PC-9 (cell line): ENCODE results near the gene CALB2. TPM values are rescaled to one million over a fixed set of nuclear protein-coding genes. Genes with fewer than 3 reads are reported as not detected.

Source experiments
- BruUV-seq: library from RNA; stranded (reverse); fragments of 400-500 nt; replicated peaks from 2 replicates; lab custom pipeline; 2021; lab: Mats Ljungman, UMichigan
- CTCF ChIA-PET: fragments of 300-600 bp; sonication (Branson Sonifier 250); formaldehyde crosslinking; loops from one replicate; lab custom pipeline; 2022; ENCODE audit warnings: antibody characterized with exemption; lab: Charles Lee
- POLR2A ChIA-PET: fragments of 300-600 bp; sonication (Branson Sonifier 250); formaldehyde crosslinking; loops from one replicate; lab custom pipeline; 2022; ENCODE audit warnings: antibody characterized with exemption; ENCODE audit not compliant: unreplicated experiment; lab: Charles Lee
- DNase-seq, 2 experiments: peaks; one replicate each; pipeline versions ENCODE4 v3.0.0 to v3.0.0-alpha.2; 2015 to 2022; ENCODE audit warnings: mixed read lengths in 1 of 2
- H2AFZ ChIP-seq: fragments of 200-600 bp; sonication (generic); 2 replicates; pipeline ENCODE4 v1.8.1; 2017; ENCODE audit warnings: antibody characterized with exemption
- H3F3A ChIP-seq: fragments of 200-600 bp; sonication (generic); 2 replicates; pipeline ENCODE4 v1.8.1; 2017; ENCODE audit warnings: antibody characterized with exemption, mild to moderate bottlenecking, low read depth; ENCODE audit not compliant: insufficient read depth
- H3K27ac ChIP-seq: fragments of 200-600 bp; sonication (generic); 2 replicates; pipeline ENCODE4 v1.6.1; 2016; ENCODE audit warnings: mixed run types
- H3K27me3 ChIP-seq: fragments of 200-600 bp; sonication (generic); 2 replicates; pipeline ENCODE4 v1.6.1; 2016; ENCODE audit warnings: low read depth, mixed run types; ENCODE audit not compliant: insufficient read depth
- H3K36me3 ChIP-seq: fragments of 200-600 bp; sonication (generic); 2 replicates; pipeline ENCODE4 v1.6.1; 2016; ENCODE audit warnings: low read depth, mixed run types
- H3K4me1 ChIP-seq: fragments of 200-600 bp; sonication (generic); replicated peaks from 2 replicates; pipeline ENCODE4 v1.6.1; 2016; ENCODE audit warnings: mixed run types; ENCODE audit not compliant: insufficient read depth
- H3K4me2 ChIP-seq: fragments of 200-600 bp; sonication (generic); 2 replicates; pipeline ENCODE4 v1.6.1; 2017; ENCODE audit warnings: mixed run types
- H3K4me3 ChIP-seq: fragments of 200-600 bp; sonication (generic); 2 replicates; pipeline ENCODE4 v1.6.1; 2016; ENCODE audit warnings: mixed run types
- H3K79me2 ChIP-seq: fragments of 200-600 bp; sonication (generic); 2 replicates; pipeline ENCODE4 v1.6.1; 2017; ENCODE audit warnings: low read depth, mixed run types
- H3K9me2 ChIP-seq: fragments of 200-600 bp; sonication (generic); 2 replicates; pipeline ENCODE4 v1.8.1; 2017; ENCODE audit warnings: mild to moderate bottlenecking; ENCODE audit not compliant: insufficient read depth
- H3K9me3 ChIP-seq: fragments of 200-600 bp; sonication (generic); 2 replicates; pipeline ENCODE4 v1.8.1; 2016; ENCODE audit warnings: low read depth; ENCODE audit not compliant: insufficient read depth
- H4K20me1 ChIP-seq: fragments of 200-600 bp; sonication (generic); 2 replicates; pipeline ENCODE4 v1.8.1; 2017; ENCODE audit not compliant: insufficient read depth
- EZH2 ChIP-seq: fragments of 200-600 bp; sonication (generic); IDR thresholded peaks from 2 replicates; pipeline ENCODE4 v1.8.0; 2017; ENCODE audit warnings: antibody characterized with exemption, low read depth
- intact Hi-C: fragments of 100-400 bp; cut with micrococcal nuclease; formaldehyde crosslinking; loops from one replicate; pipeline ENCODE4 v1.10.0; 2022; ENCODE audit not compliant: unreplicated experiment
- total RNA-seq: library from RNA; stranded (reverse); gene quantifications from 2 replicates; pipeline ENCODE4 v1.2.3, GENCODE V29; 2021
- TF ChIP-seq, protein P1 (sequence below): fragments of 200-600 bp; sonication (generic); conservative IDR thresholded peaks from 2 replicates; pipeline ENCODE4 v1.6.1; 2017; ENCODE audit warnings: mixed run types, antibody characterized with exemption, mild to moderate bottlenecking, moderate library complexity

The CALB2 gene
- total RNA-seq, 1 experiment from 2014 or later = 135 TPM

GRCh38 chr16:71408536-71408935, 50.0 kb downstream of the CALB2 start:
- Histone ChIP-seq H3K4me2 (no peak overlapping the region), H3K9me3 (peaks cover 5% of the 10 kb centered on the region; the same call in 1 of the 2 replicates), H3K4me1 (0 out of 2 replicates have a peak, but pooled peaks cover 3% of the 10 kb centered on the region), H3K9me2 (no peaks in the 10 kb centered on the region), H3K36me3 (no peaks in the 10 kb centered on the region), H3F3A (no peaks in the 10 kb centered on the region), H3K27ac (no peak overlapping the region), H3K79me2 (no peaks in the 10 kb centered on the region), H4K20me1 (no peaks in the 10 kb centered on the region), H3K27me3 (peaks cover 12% of the 10 kb centered on the region; the same call in 1 of the 2 replicates), H3K4me3 (no peak overlapping the region), H2AFZ (no peak overlapping the region)
- intact Hi-C loops = no loop called here
- ChIA-PET CTCF (interaction anchor here (0.6 kb wide), 1 partner anchor 21 kb away, joined by 3 read pairs; no protein-coding TSS in a partner anchor), POLR2A (no interaction called here)
- BruUV-seq = no TSS peak
- no peak for TF ChIP-seq EZH2
- TF ChIP-seq, protein P1, sequence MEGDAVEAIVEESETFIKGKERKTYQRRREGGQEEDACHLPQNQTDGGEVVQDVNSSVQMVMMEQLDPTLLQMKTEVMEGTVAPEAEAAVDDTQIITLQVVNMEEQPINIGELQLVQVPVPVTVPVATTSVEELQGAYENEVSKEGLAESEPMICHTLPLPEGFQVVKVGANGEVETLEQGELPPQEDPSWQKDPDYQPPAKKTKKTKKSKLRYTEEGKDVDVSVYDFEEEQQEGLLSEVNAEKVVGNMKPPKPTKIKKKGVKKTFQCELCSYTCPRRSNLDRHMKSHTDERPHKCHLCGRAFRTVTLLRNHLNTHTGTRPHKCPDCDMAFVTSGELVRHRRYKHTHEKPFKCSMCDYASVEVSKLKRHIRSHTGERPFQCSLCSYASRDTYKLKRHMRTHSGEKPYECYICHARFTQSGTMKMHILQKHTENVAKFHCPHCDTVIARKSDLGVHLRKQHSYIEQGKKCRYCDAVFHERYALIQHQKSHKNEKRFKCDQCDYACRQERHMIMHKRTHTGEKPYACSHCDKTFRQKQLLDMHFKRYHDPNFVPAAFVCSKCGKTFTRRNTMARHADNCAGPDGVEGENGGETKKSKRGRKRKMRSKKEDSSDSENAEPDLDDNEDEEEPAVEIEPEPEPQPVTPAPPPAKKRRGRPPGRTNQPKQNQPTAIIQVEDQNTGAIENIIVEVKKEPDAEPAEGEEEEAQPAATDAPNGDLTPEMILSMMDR = no peak
- DNase-seq = no peak

DNA sequence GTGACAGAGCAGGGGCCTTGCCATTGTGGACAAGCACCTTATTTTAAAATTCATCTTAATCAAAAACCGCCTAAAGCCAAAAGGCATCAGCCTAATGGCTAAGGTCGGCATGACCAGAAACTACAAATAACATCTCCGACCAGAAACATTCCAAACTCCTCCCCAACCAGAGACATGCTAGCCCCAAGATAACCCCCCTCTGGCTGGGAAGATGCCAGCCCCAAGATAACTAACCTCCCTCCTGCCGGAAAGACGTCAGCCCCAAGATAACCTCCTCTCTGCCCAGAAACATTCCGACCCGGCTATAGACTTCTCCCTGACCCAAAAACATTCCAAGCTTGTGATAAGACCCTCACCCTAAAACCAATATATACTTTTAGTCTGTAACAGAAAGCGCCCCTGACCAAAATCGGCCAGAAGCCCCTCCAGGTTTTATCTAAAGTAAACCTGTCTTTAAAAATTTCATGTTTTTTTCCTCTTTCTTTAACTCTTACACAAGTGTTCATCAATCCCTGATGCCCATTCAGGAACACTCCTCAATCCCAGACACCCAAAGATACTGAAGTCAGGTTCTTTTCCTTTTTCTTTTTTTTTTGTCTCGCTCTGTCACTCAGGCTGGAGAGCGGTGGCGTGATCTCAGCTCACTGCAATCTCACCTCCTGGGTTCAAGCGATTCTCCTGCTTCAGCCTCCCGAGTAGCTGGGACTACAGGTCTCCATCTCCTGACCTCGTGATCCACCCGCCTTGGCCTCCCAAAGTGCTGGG, 50.7 kb downstream of the CALB2 start:
- Histone ChIP-seq H3F3A (no peaks in the 10 kb centered on the region), H2AFZ (no peak overlapping the region), H3K9me3 (peaks cover 5% of the 10 kb centered on the region; the same call in 1 of the 2 replicates), H3K4me3 (no peak overlapping the region), H3K79me2 (no peaks in the 10 kb centered on the region), H3K36me3 (no peaks in the 10 kb centered on the region), H3K27me3 (peaks cover 12% of the 10 kb centered on the region; the same call in 1 of the 2 replicates), H3K9me2 (no peaks in the 10 kb centered on the region), H3K4me2 (no peak overlapping the region), H3K4me1 (0 out of 2 replicates have a peak, but pooled peaks cover 3% of the 10 kb centered on the region), H4K20me1 (no peaks in the 10 kb centered on the region), H3K27ac (no peak overlapping the region)
- ChIA-PET POLR2A (no interaction called here), CTCF (no interaction called here)
- BruUV-seq = no TSS peak
- intact Hi-C loops = no loop called here
- TF ChIP-seq, protein P1 = no peak
- TF ChIP-seq EZH2 = no peak
- DNase-seq = no peak

GRCh38 chr16:71410146-71410545, 51.6 kb downstream of the CALB2 start:
- intact Hi-C loops = no loop called here
- POLR2A ChIA-PET = interaction anchor here (0.6 kb wide), 1 partner anchor 1029 kb away, joined by 3 read pairs; no protein-coding TSS in a partner anchor
- H3K9me3 ChIP-seq = no peaks in the 10 kb centered on the region
- CTCF ChIA-PET = no interaction called here
- H3K36me3 ChIP-seq = no peaks in the 10 kb centered on the region
- H2AFZ ChIP-seq = no peak overlapping the region
- no peak overlapping the region for H3K27ac ChIP-seq
- no peaks in the 10 kb centered on the region for H3F3A ChIP-seq
- H3K4me3 ChIP-seq = no peak overlapping the region
- no peak overlapping the region for H3K4me2 ChIP-seq
- H3K27me3 ChIP-seq = peaks cover 12% of the 10 kb centered on the region; the same call in 1 of the 2 replicates
- no peaks in the 10 kb centered on the region for H4K20me1 ChIP-seq
- 0 out of 2 replicates have a peak, but pooled peaks cover 3% of the 10 kb centered on the region for H3K4me1 ChIP-seq
- no peak for DNase-seq
- BruUV-seq = no TSS peak
- H3K79me2 ChIP-seq = no peaks in the 10 kb centered on the region
- TF ChIP-seq EZH2 = no peak
- TF ChIP-seq, protein P1 = no peak
- H3K9me2 ChIP-seq = no peaks in the 10 kb centered on the region
